Measurements from ENCODE around the gene RMRP.

GRCh38 chr9:35688558-35689541 lies 31.0 kb upstream of the RMRP start:
- TF ChIP-seq CTCF (conservative IDR thresholded peaks at IDR 0.05; ENCODE audit: low read length) (no peak), EZH2phosphoT487 (IDR thresholded peaks at IDR 0.05; ENCODE audit: borderline replicate concordance, low read depth, low read length) (no peak)
